ENCODE measurements around the gene SULT1C4. TPM values are rescaled to one million over a fixed set of nuclear protein-coding genes. Genes with fewer than 3 reads are reported as not detected.

Gene SULT1C4
- polyA plus RNA-seq, 3 donors = 0.05 TPM; not detected in 2

GRCh38 chr2:108417254-108417653, 39.5 kb downstream of the SULT1C4 start:
- Histone ChIP-seq H3K4me1 (ENCODE audit: control insufficient read depth in 1 of 2, insufficient read depth in 2 of 2, low read length in 2 of 2) (no peaks in the 10 kb centered on the region), H3K79me2 (ENCODE audit: insufficient read depth, low read length) (no peaks in the 10 kb centered on the region), H3K4me2 (replicated peaks; ENCODE audit: extremely low read depth, low read length, poor library complexity, severe bottlenecking) (no peak overlapping the region), H3K27me3 (ENCODE audit: control insufficient read depth in 2 of 2, insufficient read depth in 2 of 2, low read length in 2 of 2) (no peaks in the 10 kb centered on the region), H3K9me3 (replicated peaks in 1 of 2; ENCODE audit: control insufficient read depth in 1 of 2, insufficient read depth in 1 of 2, low read length in 2 of 2) (no peaks in the 10 kb centered on the region), H3K9ac (ENCODE audit: insufficient read depth, low read length, poor library complexity, severe bottlenecking) (no peak overlapping the region), H3K27ac (ENCODE audit: low read depth in 1 of 2, low read length in 2 of 2) (no peak overlapping the region), H2AFZ (ENCODE audit: insufficient read depth, low read depth, low read length, poor library complexity, severe bottlenecking) (no peak overlapping the region), H3K4me3 (replicated peaks in 1 of 3; ENCODE audit: low read depth in 2 of 3, low read length in 3 of 3) (no peak overlapping the region), H4K20me1 (ENCODE audit: insufficient read depth, low read length) (no peaks in the 10 kb centered on the region), H3K36me3 (replicated peaks in 1 of 2; ENCODE audit: control insufficient read depth in 1 of 2, insufficient read depth in 2 of 2, low read length in 2 of 2) (no peaks in the 10 kb centered on the region)
- Mint-ChIP-seq H3K27ac (no peak overlapping the region), H3K9me3 (peaks cover 0 to 3% (median 0%) of the 10 kb centered on the region in 7 donors), H3K27me3 (ENCODE audit: low read depth in 3 of 3) (peaks cover 0 to 3% (median 0%) of the 10 kb centered on the region in 3 donors), H3K4me1 (no peaks in the 10 kb centered on the region), H3K4me3 (no peak overlapping the region), H3K36me3 (no peaks in the 10 kb centered on the region)
- TF ChIP-seq, protein P1, sequence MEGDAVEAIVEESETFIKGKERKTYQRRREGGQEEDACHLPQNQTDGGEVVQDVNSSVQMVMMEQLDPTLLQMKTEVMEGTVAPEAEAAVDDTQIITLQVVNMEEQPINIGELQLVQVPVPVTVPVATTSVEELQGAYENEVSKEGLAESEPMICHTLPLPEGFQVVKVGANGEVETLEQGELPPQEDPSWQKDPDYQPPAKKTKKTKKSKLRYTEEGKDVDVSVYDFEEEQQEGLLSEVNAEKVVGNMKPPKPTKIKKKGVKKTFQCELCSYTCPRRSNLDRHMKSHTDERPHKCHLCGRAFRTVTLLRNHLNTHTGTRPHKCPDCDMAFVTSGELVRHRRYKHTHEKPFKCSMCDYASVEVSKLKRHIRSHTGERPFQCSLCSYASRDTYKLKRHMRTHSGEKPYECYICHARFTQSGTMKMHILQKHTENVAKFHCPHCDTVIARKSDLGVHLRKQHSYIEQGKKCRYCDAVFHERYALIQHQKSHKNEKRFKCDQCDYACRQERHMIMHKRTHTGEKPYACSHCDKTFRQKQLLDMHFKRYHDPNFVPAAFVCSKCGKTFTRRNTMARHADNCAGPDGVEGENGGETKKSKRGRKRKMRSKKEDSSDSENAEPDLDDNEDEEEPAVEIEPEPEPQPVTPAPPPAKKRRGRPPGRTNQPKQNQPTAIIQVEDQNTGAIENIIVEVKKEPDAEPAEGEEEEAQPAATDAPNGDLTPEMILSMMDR (IDR thresholded peaks at IDR 0.05) = no peak
- intact Hi-C loops (cut with micrococcal nuclease) = no loop called here
- DNase-seq = peak in 1 of 3 donors; percentile 3
- WGBS (ENCODE audit: insufficient coverage) = 100% methylated on average over 2 of the region's 2 CpGs

- WGBS (ENCODE audit: insufficient coverage) = no CpG with 5 or more reads among the region's 4 CpGs
- H3K27me3 ChIP-seq (ENCODE audit: control insufficient read depth in 2 of 2, insufficient read depth in 2 of 2, low read length in 2 of 2) = no peaks in the 10 kb centered on the region
- no peak overlapping the region for H3K4me3 Mint-ChIP-seq
- no peak overlapping the region for H3K27ac ChIP-seq (ENCODE audit: low read depth in 1 of 2, low read length in 2 of 2)
- no peak overlapping the region for H3K9ac ChIP-seq (ENCODE audit: insufficient read depth, low read length, poor library complexity, severe bottlenecking)
- intact Hi-C loops (cut with micrococcal nuclease) = no loop called here
- no peak overlapping the region for H3K4me3 ChIP-seq (replicated peaks in 1 of 3; ENCODE audit: low read depth in 2 of 3, low read length in 3 of 3)
- H3K4me1 ChIP-seq (ENCODE audit: control insufficient read depth in 1 of 2, insufficient read depth in 2 of 2, low read length in 2 of 2) = no peaks in the 10 kb centered on the region
- DNase-seq = no peak
- H3K4me1 Mint-ChIP-seq = no peaks in the 10 kb centered on the region
- H3K27me3 Mint-ChIP-seq (ENCODE audit: low read depth in 3 of 3) = peaks cover 0 to 3% (median 0%) of the 10 kb centered on the region in 3 donors
- no peaks in the 10 kb centered on the region for H3K36me3 Mint-ChIP-seq
- no peaks in the 10 kb centered on the region for H3K79me2 ChIP-seq (ENCODE audit: insufficient read depth, low read length)
- no peak overlapping the region for H3K27ac Mint-ChIP-seq
- peaks cover 0 to 2% (median 0%) of the 10 kb centered on the region in 7 donors for H3K9me3 Mint-ChIP-seq
- H3K4me2 ChIP-seq (replicated peaks; ENCODE audit: extremely low read depth, low read length, poor library complexity, severe bottlenecking) = no peak overlapping the region
- no peaks in the 10 kb centered on the region for H3K9me3 ChIP-seq (replicated peaks in 1 of 2; ENCODE audit: control insufficient read depth in 1 of 2, insufficient read depth in 1 of 2, low read length in 2 of 2)
- H4K20me1 ChIP-seq (ENCODE audit: insufficient read depth, low read length) = no peaks in the 10 kb centered on the region
- no peak overlapping the region for H2AFZ ChIP-seq (ENCODE audit: insufficient read depth, low read depth, low read length, poor library complexity, severe bottlenecking)
- no peaks in the 10 kb centered on the region for H3K36me3 ChIP-seq (replicated peaks in 1 of 2; ENCODE audit: control insufficient read depth in 1 of 2, insufficient read depth in 2 of 2, low read length in 2 of 2)
- TF ChIP-seq, protein P1 (IDR thresholded peaks at IDR 0.05) = no peak
Measured at GRCh38 chr2:108418416-108418815, 40.7 kb downstream of the SULT1C4 start.
